HTR-8/SVneo (cell line): ENCODE data around the gene MARK1.

Experiments used
- DNase-seq: peaks from one replicate; pipeline ENCODE4 v3.0.0; 2011; ENCODE audit warnings: low spot score, mixed read lengths; ENCODE audit not compliant: insufficient read length
- FAIRE-seq: peaks from 2 replicates; lab custom pipeline; 2011; peaks lifted over from hg19 to GRCh38; lab: Jason Lieb, UNC

The MARK1 gene

DNA sequence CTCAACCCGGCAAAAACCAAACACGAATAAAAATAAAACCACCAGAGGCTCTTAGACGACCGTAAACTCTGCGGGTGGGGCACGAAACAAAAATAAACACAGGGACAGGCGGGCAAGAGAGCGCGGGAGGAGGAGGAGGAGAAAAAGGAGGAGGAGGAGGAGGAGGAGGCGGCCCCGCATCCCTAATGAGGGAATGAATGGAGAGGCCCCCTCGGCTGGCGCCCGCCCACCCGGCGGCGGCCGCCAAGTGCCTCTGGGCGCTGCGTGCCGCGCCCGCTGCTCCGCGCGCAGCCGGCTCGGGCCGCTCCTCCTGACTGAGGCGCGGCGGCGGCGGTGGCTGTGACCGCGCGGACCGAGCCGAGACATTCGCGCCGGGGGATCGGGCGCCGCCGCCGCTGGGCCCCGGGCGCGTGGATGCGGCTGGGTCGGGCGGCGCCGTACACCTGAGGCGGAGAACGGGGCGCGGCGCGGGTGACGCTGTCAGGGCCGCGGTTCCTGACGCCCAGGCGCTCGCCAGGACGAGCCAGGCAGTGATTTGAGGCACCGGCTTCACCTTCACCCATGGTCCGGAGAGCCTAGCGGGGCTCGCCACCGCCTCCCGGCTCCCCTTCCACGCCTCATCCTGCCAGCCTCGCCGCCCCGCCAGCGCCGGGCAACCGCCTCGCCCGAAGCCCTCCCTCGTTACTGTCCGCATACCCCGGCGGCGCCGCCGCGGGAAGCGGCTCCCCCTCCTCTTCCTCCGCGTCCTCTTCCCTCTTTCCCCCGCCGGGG, at the start of gene MARK1:
Gene MARK1, plus strand, starts transcription at position 229 of the 771 bp plus-strand sequence. CDS start 687 bp downstream, outside the sequence.
- DNase-seq = no peak
- FAIRE-seq = no peak

DNA sequence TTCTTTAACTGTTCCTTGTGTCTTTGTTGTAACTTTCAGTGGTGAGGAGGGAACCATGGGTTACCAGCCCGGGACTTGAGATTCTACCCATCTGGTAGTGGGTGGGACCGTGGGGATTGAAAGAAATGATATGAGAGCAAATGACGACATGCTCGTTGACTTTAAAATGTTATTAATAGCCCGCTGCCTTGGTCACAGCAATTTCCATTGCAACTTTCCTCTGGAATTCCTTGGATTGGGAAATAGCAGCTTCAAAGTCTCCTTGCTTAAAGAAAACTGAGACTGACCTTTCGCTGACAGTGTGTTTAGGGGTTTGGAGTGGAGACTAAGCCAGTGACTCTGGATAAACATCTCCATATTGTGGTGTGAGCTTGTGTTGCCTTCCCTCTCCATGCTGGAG, 44.2 kb upstream of the MARK1 start:
- DNase-seq (no peak), FAIRE-seq (no peak)

DNA sequence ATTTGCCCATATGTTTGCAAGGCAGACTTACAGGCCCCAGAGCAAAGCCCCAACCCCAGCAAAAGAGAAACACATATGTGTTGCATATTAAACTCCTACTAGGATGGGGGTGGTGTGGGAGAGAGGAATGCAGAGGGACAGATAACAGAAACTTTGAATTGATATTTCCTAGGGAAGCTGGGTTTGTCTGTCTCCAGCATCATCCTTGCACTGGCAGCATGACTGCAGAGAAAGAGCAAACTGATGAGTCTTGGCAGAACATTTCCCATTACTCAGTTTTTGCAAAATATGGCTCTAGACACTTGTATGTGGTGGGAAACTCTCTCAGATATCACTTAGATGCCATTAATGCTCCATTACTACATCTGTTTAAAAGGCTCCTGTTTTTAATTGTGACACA, 43.8 kb upstream of the MARK1 start:
- FAIRE-seq (no peak), DNase-seq (no peak)

DNA sequence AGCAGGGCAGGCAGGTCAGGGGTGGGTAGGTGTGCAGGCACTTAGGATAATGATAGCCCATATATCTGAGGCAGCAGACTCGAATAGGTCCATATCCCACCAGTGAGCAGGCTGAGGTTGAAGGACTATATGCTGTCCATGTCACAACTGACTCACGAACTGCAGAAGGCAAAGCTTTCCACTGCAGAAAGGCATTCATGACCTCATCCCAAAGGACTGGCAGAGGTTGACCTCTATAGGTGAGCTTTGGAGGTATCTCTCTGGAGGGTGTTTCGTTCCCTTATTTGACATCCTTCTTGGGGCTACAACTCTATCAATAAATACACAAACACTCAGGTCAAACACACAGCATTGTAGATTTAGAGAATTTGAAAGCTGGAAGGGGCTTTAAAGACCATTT, 42.8 kb upstream of the MARK1 start:
- DNase-seq (no peak), FAIRE-seq (no peak)

DNA sequence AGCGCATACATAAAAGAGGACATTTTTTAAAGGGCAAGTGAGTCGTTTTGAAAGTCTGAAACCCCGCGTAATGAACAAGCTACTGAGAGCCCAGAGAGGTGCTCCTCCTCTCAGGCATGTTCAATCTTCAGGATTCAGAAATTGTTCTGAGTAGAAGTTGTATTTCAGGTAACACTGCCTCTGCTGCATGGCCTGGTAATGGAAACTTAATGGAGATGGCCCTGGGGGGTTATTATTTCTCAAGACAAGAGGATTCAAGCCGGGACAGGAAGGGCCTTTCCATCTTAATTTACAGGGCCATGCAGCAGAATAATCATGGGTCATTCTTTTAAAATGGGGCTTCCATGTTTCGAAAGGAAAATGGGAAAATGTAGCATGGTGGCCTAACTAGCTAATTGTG, 42.1 kb upstream of the MARK1 start:
- no peak for DNase-seq
- no peak for FAIRE-seq

DNA sequence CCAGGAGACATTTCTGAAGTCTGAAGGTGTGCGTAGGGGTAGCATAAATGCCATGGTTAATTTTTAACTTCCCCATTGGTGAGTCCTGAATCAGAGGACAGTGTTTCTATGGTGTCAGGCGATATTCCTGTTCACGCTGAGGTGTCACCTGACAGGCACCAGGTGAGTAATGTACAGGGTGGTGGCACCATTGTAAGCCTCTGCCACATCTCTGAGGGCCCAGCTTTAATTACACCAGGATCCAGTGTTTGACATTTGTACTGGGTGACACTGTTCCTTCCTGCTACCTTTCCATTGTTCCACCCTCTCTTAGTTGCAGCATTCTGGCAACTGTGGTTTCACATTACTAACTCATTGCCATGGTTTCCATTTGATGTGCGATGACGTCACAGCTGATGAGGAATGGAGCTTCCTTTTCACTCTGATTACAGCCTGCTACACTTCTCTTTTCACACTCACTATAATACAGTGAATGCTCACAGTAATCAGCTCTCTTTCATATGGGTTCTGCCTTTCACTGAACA, 40.6 kb upstream of the MARK1 start:
- peak; percentile 11 for DNase-seq
- FAIRE-seq = peak; percentile 62

DNA sequence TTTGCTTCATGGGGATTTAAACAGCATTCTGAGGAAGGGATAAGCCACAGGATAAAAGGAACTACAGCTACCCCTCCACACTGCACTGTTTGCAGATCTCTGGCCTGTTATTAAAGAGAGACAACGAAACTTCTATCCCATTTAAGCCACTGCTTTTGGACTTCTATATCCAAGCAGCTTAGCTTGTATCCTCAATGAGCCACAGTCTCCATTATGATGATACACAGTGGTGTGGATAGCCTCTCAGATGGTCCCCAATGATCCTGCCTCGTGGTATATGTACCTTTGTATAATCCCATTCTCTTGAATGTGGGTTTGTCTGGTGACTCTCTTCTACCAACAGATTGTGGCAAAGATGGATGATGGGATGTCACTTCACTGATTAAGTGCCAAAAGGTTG, 36.0 kb upstream of the MARK1 start:
- DNase-seq = no peak
- no peak for FAIRE-seq

DNA sequence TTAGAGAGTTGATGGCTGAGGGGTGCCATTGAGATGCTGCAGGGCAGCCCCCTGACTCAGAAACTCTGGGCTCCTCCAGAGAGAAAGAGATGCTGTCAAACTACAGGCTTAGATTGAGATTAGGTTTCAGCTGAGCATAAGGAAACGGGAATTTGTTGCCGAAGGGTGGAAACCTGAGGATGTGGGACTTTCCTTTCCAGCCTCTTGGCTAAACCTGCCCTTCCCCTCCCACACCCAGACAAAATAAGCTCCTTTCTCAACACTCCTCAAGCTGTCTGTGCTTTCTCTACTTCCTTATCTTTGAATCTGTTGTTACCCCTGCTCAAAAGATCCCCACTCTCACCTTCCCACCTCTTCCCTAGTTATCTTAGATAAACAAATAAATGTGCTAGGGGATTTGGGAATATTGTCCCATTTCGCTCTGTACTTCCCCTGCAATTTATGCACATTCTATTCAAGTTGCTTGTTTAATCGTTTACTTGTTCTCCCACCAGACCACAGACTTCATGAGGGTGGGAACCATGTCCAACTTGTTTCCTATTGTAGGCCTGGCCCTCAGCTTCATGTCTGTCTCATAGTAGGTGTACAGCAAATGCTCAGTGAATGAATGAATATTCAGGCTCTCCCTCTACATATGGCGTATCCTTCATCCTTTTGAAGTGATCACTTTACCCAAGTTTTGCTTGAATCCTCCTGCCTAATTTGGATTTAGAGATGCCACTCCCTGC, 30.6 kb upstream of the MARK1 start:
- DNase-seq = no peak

DNA sequence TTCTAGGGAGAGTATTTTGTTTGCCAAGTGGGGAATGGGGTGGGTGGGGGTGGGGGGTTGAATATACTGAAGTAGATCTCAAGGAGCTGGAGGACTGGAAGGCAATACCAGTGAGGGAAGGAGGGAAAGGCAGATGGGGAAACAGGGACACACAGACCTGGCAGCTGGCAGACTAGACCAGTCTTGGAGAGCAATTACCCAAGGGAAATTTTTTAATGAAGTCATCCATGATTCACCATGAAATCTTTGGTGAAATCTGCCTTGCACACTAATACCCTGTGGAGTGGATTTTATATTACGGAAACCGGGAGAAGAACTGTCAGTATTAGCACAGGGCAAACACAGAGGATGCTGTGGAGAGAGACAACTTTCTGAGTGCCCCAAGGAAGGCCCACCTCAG, 29.7 kb upstream of the MARK1 start:
- FAIRE-seq = no peak
- no peak for DNase-seq

More for the DNA sequence above, 30.6 kb upstream of the MARK1 start:
- no peak for FAIRE-seq

DNA sequence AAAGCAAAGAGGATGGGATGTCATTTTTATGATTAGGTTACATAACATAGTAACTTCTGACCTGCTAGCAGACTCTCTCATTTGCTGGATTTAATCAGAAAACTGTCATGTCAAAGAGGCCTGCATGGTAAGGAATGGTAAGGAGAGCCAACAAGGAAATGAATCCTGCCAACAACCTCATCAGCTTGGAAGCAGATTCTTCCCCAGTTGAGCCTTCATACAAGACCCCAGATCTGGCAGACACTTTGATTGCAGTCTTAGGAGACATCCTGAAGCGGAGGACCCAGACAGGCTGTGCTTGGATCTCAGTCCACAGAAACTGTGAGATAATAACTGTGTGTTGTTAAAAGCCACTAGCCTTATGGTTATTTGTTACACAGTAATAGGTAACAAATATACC, 27.6 kb upstream of the MARK1 start:
- FAIRE-seq (no peak), DNase-seq (no peak)

DNA sequence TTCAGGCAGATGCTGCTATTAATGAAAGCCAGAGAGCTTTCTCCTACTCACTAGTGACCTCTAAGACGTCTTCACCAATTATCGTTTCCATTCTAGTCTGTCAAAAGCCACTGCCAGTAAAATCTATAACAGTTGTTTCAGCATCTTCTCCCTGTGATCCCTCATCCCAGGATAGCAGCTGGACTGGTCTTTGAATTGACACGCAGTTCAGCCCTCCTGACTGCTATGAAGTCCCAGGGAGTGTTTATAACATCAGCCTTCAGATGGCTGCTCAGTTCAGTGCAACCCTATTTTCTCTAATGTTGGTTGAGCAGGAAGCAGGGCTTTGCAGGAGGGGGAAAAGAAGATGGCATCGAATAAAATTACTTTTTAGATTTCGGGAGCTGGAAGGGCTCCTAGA, 23.6 kb upstream of the MARK1 start:
- DNase-seq (no peak), FAIRE-seq (no peak)

DNA sequence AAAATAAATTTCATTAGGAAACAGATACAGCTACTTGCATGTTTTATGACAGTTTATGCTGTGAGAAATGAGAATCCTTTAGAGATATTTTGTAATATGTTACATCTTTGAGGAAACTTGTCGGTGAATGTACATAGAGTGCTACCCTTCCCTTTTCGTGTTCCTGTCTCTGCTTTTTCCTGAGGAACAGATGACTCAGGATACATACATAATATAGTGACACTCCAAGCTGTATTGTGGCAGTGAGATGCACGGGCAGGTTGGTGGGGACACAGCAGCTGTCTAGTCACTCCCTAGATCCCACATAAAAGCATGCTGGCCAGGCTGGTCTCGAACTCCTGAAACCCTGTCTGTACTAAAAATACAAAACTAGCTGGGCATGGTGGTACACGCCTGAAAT, 20.9 kb upstream of the MARK1 start:
- DNase-seq (no peak), FAIRE-seq (no peak)

DNA sequence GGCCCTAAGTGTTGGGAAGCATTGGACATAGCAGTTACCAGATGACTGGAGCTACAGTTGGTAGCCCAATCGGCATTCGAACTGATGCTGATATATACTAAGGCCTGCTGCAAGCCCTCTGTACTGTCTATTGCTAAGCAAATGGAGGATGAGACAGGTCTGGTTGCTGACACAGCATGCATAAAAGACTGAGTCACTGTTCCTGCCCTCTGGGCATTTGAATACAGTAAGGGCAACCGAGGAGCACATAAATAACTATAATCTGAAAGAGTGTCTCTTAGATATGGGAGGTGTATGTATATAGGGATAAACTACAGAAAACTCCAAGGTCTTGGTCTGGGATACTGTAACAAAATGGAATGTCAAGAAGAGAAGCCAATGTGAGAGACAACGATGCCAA, 16.8 kb upstream of the MARK1 start:
- no peak for FAIRE-seq
- DNase-seq = no peak

DNA sequence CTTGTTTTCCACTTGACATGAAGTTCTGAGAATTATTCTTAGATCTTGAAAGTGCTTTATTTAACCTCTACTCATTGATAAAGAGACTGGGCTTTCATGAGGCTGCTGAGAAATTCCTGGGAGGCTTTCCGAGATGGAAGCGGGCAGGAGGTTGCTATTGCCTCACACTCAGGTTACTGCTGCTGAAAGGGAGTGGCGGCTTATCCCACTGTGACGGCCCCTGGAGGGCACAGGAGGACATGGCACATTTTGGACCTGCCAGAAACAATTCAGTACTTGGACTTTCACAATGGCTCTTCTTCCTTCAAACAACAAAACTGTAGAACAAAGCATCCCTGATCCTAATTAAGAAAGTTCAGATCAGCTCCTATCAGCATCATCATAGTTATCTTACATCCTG, 16.2 kb upstream of the MARK1 start:
- FAIRE-seq (no peak), DNase-seq (no peak)

DNA sequence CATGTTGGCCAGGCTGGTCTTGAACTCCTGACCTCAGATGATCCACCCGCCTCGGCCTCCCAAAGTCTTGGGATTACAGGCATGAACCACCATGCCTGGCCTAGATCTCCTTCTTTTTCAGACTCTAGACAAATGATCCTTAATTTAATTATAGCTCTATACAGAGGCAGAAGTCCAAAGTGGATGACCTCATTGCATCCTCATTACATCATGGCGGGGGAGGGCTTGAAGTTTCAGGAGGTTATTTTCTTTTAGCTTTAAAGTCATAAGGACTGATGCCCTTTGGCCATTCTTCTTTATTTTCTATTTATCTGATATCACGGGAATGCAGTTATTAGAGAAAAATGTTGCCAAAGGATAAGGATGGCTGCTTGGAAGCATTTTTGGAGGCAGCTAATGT, 14.1 kb upstream of the MARK1 start:
- DNase-seq (no peak), FAIRE-seq (no peak)

DNA sequence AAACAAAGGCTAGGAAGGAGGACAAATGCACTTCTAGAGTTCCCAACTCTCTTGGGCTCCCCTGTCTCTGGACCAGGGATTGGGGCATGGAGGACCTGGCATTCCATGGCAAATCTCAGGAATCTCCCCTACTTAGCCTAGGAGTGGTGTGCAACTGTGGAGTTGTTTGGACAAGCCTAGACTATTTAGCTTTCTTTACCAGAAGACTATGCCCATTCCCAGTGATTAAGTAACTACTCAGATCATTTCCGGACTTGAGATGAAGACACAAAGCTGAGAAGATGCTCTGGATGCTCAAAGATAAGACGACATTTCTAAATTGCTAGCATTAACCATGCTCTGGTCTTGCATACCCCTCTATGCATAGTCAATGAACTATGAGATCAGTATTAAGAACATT, 13.7 kb upstream of the MARK1 start:
- FAIRE-seq = peak; percentile 20

DNA sequence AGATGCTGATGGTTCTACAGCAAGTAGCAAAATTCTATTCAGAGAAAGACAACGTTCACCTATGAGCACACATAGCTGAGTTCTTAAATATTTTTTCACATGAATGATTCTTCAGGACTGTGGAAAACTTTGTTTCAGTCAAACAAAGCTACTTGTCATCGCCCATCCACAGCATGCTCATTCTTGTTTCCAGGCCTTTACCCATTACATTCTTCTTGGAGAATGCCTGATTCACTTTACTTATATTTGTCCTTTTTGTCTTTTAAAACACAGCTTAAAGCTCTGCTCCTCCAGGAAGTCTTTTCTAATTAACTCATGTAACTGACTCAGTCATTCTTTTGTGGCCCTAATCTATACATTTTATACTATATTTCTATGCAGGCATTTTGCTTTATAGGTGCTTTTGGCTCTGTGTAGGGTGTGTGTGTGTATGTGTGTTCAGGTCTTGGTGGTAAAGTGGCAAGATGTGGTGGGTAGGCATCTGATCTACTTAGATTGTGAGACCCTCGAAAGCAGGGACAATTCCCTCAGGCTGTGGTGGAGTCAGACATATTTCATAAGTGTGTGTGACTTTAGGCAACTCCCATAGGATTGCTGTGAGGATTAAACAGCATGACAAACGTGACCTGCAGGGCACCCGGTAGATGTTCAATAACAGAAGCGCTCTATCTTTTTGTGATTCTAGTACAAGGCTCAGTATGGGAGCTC, 11.8 kb upstream of the MARK1 start:
- DNase-seq = no peak
- peak; percentile 9 for FAIRE-seq

More for the DNA sequence above, 13.7 kb upstream of the MARK1 start:
- no peak for DNase-seq

DNA sequence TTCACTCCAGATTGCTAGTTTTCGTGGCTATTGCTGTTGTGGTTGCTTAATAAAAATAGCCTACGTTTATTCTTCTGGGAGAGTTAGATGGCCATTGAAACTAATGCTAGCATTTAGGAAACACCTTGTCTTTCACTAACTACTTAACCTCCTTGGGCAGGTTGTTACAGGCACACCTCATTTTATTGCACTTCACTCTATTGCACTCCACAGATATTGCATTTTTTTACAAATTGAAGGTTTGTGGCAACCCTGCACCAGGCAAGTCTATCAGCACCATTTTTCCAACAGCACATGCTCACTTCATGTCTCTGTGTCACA, 11.3 kb upstream of the MARK1 start:
- DNase-seq (no peak), FAIRE-seq (no peak)

DNA sequence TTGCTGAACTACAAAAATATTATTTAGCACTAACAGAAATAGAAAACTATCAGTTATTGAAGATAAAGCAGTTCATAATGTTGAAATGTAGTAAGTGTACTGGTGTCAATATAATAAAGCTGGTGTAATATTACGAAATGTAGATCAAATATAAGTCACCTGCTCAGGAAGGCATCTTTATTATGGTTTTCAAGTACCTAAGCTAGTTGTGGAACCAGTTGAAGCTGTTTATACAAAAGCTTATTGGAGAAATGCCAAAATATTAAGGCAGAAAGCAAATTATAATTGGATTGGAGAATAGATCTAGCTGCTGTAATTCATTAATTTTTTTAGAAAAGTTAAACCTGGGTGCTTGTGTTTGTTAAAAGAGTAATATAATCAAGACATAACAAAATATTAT, 6.2 kb upstream of the MARK1 start:
- no peak for DNase-seq
- FAIRE-seq = no peak

DNA sequence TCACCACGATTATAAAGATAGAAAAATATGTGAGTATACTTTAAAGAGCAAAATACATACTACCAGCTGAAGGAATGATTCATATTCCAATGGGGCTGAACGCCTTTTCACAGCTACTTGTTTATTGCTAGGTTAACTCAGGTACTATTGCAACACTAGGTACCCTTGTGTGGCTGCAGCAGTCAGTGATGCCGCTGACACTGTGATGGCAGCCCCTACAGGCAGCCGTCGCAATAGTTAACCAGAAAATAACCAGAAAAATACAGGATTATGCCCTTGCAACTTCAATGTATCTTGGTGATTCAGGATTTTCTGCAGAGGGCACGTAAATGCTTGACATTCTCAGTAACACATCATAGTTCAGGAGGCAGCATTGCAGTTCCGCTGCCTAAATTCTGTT, 1.6 kb upstream of the MARK1 start:
- FAIRE-seq = no peak
- no peak for DNase-seq

DNA sequence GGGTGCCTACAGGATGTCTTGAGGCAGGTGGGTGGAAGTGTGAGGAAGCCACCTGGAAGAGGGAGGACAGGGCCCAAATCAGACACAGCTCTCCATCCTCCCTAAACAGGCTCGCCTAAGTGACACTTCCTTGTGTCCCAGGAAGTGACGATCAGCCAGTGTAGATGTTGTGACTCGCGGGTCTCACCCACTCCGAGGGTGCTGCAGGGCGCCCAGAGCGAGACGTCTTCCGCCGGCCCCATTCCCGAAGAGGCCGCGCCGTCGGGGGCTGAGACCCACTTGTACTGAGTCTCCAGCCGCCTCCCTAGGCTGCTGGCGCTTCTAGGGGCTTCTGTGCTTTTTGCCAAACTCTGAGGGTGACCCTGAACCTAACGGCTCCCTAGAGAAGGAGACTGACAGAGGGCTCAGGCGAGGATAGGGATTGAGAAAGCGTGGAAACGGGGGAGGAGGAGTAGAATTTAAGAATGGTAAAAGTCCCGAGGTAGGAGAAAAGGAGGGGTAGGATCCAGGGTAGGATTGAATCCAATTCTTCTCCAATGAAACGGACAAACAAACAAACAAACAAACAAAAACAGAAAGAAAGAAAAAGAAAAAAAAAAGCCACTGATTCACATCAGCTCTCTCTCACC, 543 bp upstream of the MARK1 start:
- no peak for FAIRE-seq
- no peak for DNase-seq
